ENCODE data around the gene TACC2. TPM values are rescaled to one million over a fixed set of nuclear protein-coding genes. Genes with fewer than 3 reads are reported as not detected.
"Not testable (repeated sequence)": the region's sequence is repeated elsewhere in the genome, so short reads cannot be mapped to it uniquely, and the experiment has no call there.

TACC2 gene
- polyA plus RNA-seq, 1 donor = 47.5 TPM

DNA sequence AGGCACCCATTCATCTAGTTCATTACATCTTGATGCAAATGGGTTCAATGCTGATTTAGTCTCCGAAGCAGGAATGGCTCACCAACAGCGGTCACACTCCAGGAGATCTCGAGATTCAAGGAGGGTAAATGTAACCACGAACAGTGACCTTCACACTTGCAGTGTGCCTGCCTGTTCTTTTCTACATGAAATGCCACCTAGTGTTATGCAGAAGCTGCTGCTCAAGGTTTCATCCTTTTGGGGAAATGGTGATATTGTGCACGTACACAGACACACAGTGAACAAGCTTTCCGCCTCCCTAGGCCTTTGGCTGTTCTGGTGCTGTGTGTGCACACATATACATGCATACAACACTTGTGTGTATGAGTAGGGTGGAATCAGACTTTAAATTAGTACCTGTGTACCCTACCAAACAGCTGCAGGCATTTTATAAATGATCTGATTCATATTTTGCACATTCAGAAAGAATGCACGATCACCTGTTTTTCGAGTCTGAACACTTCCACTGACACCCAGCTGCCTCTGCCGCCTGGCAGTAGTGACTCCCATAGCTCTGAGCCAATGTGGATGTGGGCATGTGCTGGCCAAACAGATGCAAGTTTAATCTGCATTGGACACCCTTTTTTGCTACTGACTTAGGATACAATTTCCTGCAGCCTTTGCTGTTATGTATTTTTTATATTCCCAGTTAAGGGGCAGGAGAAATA, 100.5 kb downstream of the TACC2 start:
- DNase-seq = no peak

DNA sequence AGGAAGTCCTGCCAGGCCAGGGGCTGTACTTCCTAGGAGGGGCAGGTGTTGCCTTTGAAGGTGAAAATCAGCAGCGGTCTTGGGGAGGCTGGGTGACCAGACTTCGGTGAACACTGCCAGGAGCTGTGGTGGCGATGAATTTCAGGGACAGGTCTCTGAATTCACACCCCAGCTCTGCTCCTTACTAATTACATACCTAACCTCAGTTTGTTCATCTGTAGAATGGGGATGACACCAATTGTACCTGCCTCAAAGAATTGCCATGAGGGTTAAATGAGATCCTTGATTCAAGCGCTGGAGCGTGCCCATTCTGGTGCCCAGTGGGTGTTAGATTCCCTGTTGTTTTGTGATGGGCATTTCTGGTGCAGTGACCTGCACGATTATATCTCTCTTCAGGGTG, 102.8 kb downstream of the TACC2 start:
- DNase-seq = no peak

DNA sequence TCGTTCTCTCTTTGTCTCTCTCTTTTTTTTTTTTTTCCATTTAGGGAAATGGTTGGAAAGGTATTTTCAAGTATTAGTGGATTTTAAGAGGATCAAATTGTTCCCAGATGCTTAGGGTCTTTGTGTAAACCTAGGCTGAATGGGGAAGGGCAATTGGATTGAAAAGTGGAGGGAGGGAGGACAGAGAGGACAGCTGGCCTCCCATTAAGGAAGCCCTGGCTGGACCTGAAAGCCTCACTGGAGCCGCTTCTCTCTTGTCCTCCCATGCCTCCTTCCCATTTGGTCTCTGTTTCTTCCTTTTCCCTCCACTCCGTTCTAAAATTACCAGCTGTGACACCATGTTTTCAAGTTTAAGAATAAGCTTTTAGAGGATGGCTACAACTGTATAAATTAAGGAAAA, 104.1 kb downstream of the TACC2 start:
- DNase-seq = no peak

GRCh38 chr10:122096181-122096580, 107.2 kb downstream of the TACC2 start:
- not testable (repeated sequence) for DNase-seq

- no peak for DNase-seq
Observed at GRCh38 chr10:122096705-122097104, 107.7 kb downstream of the TACC2 start.

GRCh38 chr10:122097935-122098334, 109.0 kb downstream of the TACC2 start:
- DNase-seq = no peak

DNA sequence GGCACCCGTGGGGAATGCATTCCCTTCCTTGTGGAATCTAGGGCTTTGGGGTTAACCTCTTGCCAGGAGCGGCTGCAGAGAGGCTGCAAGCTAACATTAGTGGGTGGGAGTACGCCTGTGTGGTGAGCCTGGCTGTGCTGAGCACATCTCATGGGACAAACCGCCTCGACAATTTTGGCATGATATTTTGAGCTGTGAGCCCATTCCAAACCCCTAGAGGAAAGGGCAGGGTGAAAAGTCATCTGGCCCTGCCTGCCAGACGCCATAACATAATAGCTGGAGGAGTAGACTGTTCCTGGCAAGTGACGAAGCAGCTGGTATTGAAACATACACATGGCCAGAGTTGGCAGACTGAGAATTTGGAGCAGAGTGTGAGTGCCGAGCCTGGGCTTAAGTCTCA, 110.0 kb downstream of the TACC2 start:
- no peak for DNase-seq

- DNase-seq = no peak
Observed at GRCh38 chr10:122099562-122099961, 110.6 kb downstream of the TACC2 start.

DNA sequence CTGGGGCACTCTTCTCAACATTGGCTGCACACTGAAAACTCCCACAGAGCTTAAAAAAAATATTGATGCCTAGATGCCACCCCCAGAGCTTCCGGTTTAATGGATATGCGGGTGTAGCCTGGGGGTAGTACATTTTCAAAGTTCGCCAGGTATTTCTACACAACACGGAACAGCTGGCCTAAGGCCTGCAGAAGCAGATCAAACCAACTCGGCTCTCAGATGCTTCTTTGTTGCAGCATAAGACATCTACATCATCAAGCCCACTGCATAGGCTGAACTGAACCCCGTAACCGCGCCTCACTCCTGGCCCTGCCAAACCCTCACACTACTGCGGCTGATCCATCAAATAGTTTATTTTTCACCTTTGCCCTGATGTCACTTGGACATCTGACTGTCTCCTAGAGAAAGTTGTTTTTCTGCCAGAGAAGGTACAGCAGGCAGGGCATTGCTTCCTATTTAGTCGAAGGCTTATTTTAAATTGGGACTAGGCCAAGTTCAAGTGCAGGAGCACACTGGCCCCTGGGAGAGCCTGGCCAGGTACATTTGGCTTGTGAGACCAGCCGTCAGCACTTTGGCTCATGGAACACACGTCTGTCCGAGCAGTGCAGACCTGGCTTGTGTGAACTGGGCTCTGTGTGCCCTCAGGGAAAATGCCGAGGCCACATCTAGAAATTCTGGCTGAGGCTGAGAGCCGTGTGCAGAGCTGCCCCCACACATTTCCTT, 113.3 kb downstream of the TACC2 start:
- no peak for DNase-seq

- no peak for DNase-seq
Observed at GRCh38 chr10:122102869-122103525, 114.0 kb downstream of the TACC2 start.

- no peak for DNase-seq
Observed at GRCh38 chr10:122103592-122103991, 114.6 kb downstream of the TACC2 start.

GRCh38 chr10:122108786-122109185, 119.8 kb downstream of the TACC2 start:
- not testable (repeated sequence) for DNase-seq

- DNase-seq = no peak
Observed at GRCh38 chr10:122112021-122112616, 123.2 kb downstream of the TACC2 start.

- peak; percentile 85 for DNase-seq
Observed at GRCh38 chr10:122112625-122113160, 123.7 kb downstream of the TACC2 start.

GRCh38 chr10:122113161-122113944, 124.4 kb downstream of the TACC2 start:
- peak; percentile 74 for DNase-seq

DNA sequence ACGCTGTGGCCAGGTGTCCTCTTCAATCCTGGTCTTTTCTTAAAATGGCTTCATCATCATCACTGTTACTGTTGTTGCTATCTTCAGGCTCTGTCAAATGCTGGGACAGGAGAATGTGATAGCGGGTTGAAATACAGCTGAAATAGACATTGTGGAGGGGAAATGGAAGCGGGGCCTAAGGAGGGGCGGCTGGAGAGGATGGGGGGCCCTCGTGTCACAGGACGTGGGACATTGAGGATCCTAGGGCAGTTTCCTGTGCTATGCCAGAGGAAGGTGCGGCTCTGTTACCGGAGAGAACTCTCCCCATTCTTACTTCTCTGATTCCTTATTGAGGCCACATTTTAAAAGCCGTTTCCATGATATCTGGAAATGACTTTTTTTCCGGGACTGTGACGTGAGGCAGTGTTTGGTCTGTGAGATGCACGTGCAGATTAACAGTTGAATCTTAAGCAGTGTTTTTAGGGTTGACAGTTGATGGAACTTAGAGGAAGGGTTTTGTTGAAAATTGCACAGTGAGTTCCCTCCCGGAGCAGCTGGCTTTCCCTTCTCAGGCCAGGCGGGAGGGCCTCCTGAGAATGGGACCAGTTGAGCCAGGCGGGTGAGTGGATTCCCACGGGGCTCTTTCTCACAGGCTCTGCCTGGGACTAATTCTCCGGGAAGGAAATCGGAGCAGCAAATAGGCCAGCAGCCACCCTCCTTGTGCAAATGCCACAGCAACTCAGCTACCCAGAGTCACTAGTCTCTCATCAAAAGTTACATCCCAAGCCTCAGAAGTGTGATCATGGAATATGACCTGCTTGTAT, 125.2 kb downstream of the TACC2 start:
- DNase-seq = no peak

DNA sequence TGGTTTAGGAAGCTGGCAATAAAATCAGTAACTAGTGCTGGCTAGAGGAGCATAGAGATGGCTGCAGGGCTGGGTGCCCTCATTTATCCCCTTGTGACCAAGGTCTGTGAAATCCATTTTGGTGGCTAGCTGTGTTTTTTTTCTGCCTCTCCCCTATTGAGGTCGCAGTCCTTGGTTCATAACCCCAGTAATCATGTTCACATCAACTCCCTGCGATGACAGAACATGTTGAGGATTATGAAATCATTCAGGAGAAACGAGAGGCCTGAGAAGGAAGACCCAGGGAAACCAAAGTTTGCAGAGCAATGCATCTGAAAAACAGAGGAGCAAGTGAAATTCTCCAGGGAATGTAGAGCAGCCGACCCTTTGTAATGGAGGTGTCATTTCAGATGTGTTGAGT, 126.9 kb downstream of the TACC2 start:
- DNase-seq = no peak

DNA sequence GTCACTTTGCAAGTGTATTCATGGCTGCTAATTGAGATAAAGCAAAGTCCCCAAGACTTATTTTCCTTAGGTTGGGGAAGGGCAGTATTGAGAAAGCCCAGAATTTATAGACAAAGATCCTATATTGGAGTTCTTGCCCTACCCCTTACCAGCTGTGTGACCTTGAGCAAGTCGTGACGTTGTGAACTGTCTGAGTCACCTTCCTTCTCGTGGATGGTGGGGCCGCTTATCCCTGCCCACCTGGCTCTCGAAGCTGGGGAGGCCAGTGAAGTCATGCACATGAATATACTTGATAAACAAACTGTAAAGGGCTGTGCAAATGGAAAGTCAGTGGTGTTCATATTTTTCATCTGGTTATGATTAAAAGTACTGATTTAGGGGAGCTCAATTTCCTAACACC, 127.4 kb downstream of the TACC2 start:
- no peak for DNase-seq

DNA sequence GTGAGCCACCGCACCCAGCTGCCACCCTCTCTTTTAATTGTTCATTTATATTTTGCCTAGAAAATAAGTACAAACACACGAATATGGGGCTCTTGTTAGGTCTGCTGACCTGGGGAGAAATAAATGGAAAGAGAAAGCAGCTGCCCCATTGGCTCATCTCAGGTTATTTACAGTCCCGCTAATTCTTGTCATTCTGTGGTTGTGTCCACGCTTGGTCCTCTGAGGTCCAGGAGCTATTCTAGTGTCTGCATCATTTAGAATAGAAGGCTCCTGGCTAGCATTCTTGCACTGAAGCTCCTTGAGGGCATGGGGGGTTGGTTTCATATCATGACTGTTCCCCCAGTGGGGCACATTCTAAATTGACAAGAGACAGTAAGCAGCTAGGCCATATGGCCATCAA, 128.5 kb downstream of the TACC2 start:
- DNase-seq = no peak

DNA sequence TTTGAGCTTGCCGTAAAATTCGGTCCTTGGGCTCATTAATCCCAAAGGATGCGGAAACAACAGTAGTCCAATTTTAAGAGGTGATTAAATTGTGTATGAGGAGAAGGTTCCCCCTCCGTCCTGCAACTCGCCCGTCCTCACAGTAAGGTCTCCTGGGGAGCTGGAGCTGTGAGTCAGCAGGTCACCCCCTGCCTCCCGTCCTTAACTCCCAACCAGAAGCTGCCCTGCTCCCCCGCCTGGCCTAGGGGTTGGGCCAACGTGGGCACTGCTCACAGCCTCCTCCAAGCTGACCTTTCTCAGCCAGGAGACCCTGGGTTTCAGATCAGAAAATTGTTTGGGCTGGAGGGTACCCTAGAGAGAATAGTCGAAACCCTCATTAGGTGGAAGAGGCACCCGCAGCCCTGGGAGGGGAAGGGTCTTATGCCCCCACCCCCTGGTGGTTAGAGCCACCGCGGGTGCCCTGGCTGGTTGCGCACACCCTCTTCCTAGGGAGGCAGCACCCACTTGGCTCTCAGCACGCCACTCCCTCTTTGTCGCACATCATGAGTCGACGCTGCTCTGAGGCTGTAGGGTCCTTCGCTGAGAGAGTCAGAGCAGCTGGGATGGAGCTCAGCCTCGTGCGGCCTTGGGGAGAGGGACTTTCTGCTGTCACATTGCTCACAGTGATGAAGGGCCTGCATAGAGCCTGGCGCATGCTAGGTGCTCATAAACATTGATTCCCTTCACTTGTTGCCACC, 131.2 kb downstream of the TACC2 start:
- DNase-seq = no peak
